ENCODE results near the gene COX20. TPM values are rescaled to one million over a fixed set of nuclear protein-coding genes. Genes with fewer than 3 reads are reported as not detected.
A peak's percentile ranks its signal among the peaks of the same experiment; 100 is the strongest.

Gene COX20
- total and polyA plus RNA-seq, 2 of the 13 experiments (the other 11 are each of a cell fraction or from before 2014, with no cell fraction given): 34.4 to 95.8 TPM

DNA sequence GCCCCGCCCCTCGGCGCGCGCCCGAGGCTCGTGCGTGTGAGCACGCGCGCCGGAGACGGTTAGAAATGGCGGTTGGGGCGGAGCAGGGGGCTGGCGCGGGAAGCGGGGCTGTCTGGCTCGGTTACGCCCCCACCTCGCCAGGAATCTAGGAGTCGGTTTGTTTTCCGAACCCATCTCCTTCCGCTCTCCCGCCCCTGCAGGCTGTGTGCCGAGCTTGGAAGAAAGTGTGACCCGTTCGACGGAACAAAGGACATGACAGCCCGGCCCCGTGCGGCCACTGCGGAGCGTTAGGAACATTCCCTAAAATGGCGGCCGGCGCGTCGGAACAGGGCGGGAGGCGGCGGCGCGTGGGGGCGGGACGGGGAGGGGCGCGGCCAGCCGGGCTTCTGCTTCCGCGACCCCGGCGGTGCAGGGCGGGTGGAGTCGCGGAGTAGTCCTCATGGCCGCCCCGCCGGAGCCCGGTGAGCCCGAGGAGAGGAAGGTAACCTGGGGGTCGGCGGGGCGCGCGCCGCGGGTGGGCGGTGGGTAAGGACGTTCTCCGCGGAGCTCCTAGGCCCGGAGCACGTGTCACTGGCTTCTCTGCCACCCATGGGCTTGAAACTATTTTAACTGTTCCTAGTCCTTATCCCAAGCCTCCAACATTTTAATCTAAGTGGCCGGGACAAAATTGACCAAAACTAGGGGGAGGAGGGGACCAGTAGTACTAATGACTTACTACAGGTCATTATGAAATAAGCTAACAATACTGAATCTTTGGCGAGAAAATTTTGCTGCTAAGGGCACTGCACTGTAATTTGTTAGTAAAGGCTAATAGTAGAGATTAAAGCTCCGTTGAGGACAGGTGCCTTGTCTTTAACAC lies at the start of gene COX20 (continued):
- no peak for TF ChIP-seq TAF15 (IDR thresholded peaks at IDR 0.05; ENCODE audit: low read depth, low read length, poor library complexity, severe bottlenecking)
- no peak for TF ChIP-seq PHF5A (CRISPR knock-in tag; IDR thresholded peaks at IDR 0.05; ENCODE audit: low read depth, unreplicated experiment)
- no peak for TF ChIP-seq ZNF343 (CRISPR knock-in tag; IDR thresholded peaks at IDR 0.05)
- TF ChIP-seq RCOR2 (CRISPR knock-in tag; IDR thresholded peaks at IDR 0.05): no peak
- peak; percentile 90 for TF ChIP-seq TFDP2 (CRISPR knock-in tag; IDR thresholded peaks at IDR 0.05)
- no peak for TF ChIP-seq NR2F6 (IDR thresholded peaks at IDR 0.05)
- TF ChIP-seq NR2F6 (CRISPR knock-in tag; IDR thresholded peaks at IDR 0.05): no peak
- TF ChIP-seq, protein P1, sequence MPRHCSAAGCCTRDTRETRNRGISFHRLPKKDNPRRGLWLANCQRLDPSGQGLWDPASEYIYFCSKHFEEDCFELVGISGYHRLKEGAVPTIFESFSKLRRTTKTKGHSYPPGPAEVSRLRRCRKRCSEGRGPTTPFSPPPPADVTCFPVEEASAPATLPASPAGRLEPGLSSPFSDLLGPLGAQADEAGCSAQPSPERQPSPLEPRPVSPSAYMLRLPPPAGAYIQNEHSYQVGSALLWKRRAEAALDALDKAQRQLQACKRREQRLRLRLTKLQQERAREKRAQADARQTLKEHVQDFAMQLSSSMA (CRISPR knock-in tag; IDR thresholded peaks at IDR 0.05): no peak
- TF ChIP-seq PHF21A (CRISPR knock-in tag; IDR thresholded peaks at IDR 0.05): no peak; the same call in 1 of the 2 replicates
- peak; percentile 21; the same call in 1 of the 2 replicates for TF ChIP-seq DR1 (CRISPR knock-in tag; IDR thresholded peaks at IDR 0.05)
- peak; percentile 93 for TF ChIP-seq YY1 (IDR thresholded peaks at IDR 0.05; ENCODE audit: insufficient read depth, insufficient replicate concordance, low read depth, low read length)
- peak; percentile 64; the same call in 1 of the 2 replicates for TF ChIP-seq ATF7-NPFF (CRISPR knock-in tag; IDR thresholded peaks at IDR 0.05; ENCODE audit: low read depth)
- TF ChIP-seq, protein P2, sequence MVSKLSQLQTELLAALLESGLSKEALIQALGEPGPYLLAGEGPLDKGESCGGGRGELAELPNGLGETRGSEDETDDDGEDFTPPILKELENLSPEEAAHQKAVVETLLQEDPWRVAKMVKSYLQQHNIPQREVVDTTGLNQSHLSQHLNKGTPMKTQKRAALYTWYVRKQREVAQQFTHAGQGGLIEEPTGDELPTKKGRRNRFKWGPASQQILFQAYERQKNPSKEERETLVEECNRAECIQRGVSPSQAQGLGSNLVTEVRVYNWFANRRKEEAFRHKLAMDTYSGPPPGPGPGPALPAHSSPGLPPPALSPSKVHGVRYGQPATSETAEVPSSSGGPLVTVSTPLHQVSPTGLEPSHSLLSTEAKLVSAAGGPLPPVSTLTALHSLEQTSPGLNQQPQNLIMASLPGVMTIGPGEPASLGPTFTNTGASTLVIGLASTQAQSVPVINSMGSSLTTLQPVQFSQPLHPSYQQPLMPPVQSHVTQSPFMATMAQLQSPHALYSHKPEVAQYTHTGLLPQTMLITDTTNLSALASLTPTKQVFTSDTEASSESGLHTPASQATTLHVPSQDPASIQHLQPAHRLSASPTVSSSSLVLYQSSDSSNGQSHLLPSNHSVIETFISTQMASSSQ (IDR thresholded peaks at IDR 0.05; ENCODE audit: low read depth): no peak
- TF ChIP-seq, protein P2 (CRISPR knock-in tag; IDR thresholded peaks at IDR 0.05; ENCODE audit: borderline replicate concordance): 0 out of 2 replicates have a peak, but pooled peaks have one; percentile 11

Measured in HepG2 (cell line).